HG02973 (cell line): ENCODE measurements around the gene CRNN.

Experiments used
- ATAC-seq: cut with Tn5 transposase; IDR thresholded peaks from one replicate; pipeline ENCODE4 v1.9.1; 2021; ENCODE audit warnings: moderate library complexity; ENCODE audit not compliant: unreplicated experiment

The CRNN gene

GRCh38 chr1:152426731-152427130, 12.7 kb upstream of the CRNN start:
- ATAC-seq = no peak

GRCh38 chr1:152419917-152420316, 5.9 kb upstream of the CRNN start:
- ATAC-seq = no peak

- no peak for ATAC-seq
Measured at GRCh38 chr1:152415454-152416227, 1.6 kb upstream of the CRNN start.

GRCh38 chr1:152412756-152413155, 1.3 kb downstream of the CRNN start:
- ATAC-seq = no peak

DNA sequence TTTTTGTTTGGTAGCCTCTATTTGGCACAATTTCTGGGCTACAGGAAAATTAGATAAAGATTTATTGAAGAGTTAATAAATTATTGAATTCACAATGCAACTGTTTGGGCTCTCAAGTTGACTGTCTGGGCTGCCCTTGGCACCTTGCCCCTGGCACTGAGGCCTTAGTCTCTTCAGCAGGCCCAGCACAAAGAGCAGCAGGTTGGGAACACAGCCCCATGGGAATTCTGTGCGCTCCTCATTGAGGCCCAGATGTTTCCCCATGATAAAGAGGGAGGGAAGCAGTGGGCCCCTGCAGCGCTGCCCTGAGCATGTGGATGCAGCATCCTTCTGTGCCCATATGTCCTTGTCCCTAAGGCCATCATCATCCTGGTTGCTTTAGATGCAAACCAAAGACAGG, 2.9 kb downstream of the CRNN start:
- ATAC-seq = no peak

DNA sequence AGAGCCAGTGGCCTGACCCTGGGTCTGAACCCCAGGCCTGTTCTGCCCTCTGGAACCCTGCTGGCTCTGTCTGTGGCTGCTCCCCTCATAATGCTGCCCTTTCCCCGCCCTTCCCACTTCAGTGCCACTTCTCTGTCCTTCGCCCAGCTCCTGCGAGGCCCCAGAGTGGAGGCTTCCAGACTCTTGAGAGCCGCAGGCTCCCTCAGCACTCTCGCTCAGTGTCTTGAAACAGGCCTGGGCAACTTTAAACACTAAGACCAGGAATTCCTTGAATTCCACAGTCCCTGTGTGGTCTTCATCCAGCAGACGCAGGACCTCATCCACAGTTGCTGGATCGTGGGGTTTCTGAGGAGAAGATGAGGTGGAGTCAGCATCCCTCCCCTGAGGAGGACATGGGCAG, 3.5 kb downstream of the CRNN start:
- ATAC-seq = no peak

GRCh38 chr1:152410028-152410427, 4.0 kb downstream of the CRNN start:
- no peak for ATAC-seq

DNA sequence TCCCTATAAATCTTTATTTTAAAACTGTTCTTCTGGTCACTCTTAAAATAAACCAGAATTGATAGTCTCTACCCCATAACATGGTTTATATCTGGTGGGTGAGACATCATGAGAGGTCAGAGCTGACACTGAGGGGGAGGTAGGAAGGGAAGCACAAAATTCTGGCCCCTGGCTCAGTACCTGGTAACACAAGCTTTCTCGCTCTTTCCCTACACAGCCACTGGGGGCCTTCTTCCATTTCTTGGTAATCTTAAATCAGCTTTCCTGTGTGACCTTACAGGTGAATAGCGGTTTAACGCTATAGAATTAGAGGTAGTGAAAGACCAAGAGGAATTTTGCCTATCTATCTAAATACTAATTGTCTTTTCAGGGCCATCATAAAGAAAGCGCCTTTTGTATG, 5.4 kb downstream of the CRNN start:
- ATAC-seq = no peak

DNA sequence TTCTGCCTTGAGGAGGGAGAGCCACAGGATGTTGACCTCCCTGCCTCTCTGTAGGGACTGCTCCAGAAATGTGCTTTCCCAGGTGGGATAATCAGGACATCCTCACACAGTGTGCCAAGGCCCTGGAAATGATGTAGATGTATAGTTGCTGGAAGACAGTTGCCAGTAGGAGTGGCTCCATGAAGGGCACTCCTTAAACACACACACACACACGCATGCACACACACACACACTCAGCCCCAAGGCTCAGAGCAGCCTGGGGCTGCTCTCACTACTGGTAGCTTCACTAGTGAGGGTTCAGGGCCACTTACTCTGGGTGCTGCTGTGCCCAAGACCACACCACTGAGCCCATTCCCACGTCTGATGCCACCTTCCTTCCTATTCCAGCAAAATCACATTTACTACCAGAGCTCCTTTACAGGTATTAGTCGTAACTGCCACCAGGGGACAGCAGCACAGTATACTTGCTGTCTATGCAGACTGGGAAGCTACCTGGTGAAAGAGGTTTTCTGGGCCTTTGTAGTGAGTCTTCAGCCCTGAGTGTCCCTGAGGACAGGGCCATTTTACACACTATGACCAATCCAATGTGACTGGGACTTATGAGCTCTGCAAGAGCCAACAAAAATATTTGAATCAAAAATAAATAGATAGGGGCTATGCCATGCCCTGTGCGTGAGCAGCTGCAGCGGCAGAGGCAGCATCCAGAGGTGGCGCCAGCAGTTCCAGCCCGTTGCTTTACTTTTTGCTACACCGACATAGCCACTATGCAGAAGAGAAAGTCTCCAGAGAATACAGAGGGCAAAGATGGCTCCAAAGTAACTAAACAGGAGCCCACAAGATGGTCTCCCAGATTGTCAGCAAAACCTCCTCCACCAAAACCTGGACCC, 15.0 kb downstream of the CRNN start:
- no peak for ATAC-seq

DNA sequence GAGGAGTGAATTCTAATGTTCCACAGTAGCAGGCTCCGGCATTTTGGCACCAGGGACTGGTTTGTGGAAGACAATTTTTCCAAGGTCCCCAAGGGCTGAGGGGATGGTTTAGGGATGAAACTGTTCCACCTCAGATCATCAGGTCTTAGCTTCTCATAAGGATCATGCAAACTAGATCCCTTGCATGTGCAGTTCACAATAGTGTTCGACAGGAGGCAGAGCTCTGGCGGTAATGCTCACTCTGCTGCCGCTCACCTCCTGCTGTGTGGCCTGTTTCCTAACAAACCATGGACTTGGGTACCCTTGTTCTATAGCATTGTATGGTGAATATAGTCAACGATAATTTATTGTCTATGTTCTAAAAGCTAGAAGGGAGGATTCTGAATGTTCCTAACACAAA, 16.6 kb downstream of the CRNN start:
- no peak for ATAC-seq

DNA sequence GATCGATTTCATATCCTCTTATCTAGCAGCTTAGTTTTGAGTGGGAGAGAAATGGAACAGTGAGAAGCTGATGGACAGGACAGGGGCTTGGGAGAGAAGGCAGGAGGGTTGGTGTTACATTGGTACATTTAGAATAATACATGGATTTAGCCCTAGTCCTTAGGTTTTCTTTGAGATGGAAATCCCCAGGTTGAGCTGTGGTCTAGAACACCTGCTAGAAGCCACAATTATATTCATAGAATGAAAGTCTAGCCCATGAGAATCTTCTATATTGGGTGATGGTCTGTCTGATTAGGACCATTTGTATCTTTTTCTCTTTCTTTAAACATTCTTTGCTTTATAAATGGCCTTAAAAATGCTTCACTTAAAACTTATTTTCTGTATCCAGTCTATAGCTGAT, 19.9 kb downstream of the CRNN start:
- no peak for ATAC-seq

- ATAC-seq = no peak
Measured at GRCh38 chr1:152392909-152393308, 21.2 kb downstream of the CRNN start.

- no peak for ATAC-seq
Measured at GRCh38 chr1:152388889-152389288, 25.2 kb downstream of the CRNN start.

DNA sequence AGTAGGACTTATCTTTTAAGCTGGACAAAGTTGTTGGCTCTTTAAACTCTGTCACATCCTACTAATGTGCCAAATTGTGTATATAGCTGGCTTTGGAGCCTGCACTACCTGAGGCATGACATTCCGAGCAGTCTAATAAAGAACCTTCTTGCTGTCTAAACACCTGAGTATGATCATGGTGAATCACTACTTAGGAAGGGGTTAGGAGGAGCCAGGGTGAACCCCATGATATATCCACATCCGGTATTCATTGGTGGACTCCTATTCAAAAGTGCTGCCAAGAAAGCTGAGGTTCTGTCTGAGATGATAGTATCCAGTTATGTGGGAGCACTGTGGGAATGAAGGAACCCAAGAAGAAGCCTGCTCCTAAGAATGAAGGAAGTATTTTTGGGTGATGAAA, 27.1 kb downstream of the CRNN start:
- no peak for ATAC-seq

DNA sequence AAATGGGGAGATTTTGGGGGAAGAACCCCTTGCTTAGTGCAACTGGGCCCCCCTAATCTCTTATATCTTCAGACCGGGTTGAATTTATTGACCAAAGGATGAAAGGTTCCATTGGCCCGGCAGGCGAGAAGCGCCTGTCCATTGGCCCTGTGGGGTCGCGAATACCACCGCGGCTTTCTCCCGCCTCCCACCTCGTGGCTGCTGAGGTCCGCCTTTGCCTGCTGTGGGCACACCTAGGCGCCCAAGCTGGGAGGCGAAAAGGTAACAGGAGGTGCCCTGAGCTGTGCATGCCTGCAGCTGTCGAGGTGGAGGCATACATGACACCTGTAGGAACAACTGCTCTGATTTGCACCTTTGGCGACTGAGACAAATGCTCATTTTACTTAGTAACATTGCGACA, 33.1 kb downstream of the CRNN start:
- ATAC-seq = no peak

DNA sequence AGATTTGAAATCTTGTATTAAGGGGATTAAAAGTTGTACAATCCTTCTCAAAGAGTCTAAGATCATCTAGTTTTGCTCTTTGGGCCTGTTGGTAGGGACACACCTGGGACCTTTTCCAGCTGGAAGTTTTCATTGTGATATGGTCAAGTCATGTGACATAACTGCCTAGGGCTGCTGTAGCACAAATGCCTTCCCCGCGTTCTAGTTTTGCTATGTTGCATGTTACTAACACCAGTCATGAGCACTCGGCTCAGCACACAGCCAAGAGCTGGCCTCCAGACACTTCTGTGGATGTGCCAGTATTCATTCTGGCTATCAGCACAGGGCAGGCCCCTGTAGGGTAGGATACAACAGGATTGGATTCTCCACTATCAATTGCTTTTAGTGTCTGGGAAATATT, 39.6 kb downstream of the CRNN start:
- ATAC-seq = no peak

DNA sequence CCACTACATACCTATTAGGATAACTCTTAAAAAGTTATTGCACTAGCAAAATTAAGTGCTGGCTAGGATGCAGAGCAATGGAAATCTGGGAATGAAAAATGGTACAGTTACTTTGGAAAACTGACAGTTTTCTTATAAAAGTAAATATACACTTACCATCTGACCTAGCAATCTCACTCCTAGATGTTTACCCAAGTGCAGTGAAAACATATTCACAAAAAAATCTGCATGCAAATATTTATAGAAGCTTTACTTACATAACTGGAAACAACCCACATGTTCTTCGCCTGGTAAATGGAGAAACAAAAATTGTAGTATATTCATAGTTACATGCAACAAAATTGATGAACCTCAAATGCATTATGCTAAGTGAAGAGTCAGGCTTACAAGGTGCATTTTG, 41.4 kb downstream of the CRNN start:
- ATAC-seq = no peak

- ATAC-seq = no peak
Measured at GRCh38 chr1:152367436-152367835, 46.6 kb downstream of the CRNN start.

DNA sequence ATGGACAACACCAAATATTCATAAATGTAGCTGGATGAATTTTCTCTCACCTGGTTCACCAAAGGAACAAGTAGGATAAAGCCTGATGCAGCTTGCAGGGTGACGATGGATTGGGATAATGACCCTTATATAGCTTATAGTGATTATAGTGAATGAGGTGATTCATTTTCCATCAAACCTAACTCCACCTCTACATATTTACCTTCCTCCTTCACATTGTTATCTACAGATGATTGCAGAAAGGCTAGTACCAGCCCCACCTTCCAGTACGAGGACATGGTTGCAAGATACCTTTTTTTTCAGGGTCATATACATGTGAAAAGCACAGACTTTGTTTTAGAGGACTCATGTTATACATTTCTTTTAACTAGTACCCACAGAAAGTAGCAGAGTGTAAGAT, 54.2 kb downstream of the CRNN start, which contains the start of gene FLG2:
TSS of gene FLG2 (minus strand) at position 101 of the 400 bp plus-strand sequence. CDS start 1,122 bp downstream, outside the sequence.
- no peak for ATAC-seq
